Right cardiac atrium (tissue), 5 donors: ENCODE results near the gene PSMB7. TPM values are rescaled to one million over a fixed set of nuclear protein-coding genes. Genes with fewer than 3 reads are reported as not detected.
"Not testable (repeated sequence)": the region's sequence is repeated elsewhere in the genome, so short reads cannot be mapped to it uniquely, and the experiment has no call there.

ENCODE experiments used
- ATAC-seq, 2 donors: fragments of 200-7000 bp; cut with Tn5 transposase; one replicate each; pipeline versions ENCODE4 v1.8.0 to v1.9.1; 2020; ENCODE audit warnings: moderate library complexity in 2 of 2, mild to moderate bottlenecking in 1 of 2
- DNase-seq, 3 donors: peaks; one replicate each; pipeline ENCODE4 v3.0.0-alpha.2; 2020
- H3K27ac ChIP-seq: one replicate; pipeline ENCODE4 v1.5.1; 2013; ENCODE audit warnings: mild to moderate bottlenecking, low read length, control low read depth, moderate library complexity
- H3K27me3 ChIP-seq: one replicate; pipeline ENCODE4 v1.6.1; 2013; ENCODE audit not compliant: control insufficient read depth, insufficient read depth
- H3K4me1 ChIP-seq: one replicate; pipeline ENCODE4 v1.6.1; 2013; ENCODE audit warnings: low read length; ENCODE audit not compliant: control insufficient read depth, insufficient read depth
- H3K4me3 ChIP-seq: one replicate; pipeline ENCODE4 v1.5.1; 2013; ENCODE audit warnings: low read length, control low read depth
- H3K9me3 ChIP-seq: one replicate; pipeline ENCODE4 v1.6.1; 2013; ENCODE audit warnings: low read length; ENCODE audit not compliant: control insufficient read depth
- WGBS: extraction: QIAGEN DNeasy Blood & Tissue Kit; methylation state at CpG from one replicate; pipeline ENCODE4 v1.1.7; 2013; 5-methylcytosine and 5-hydroxymethylcytosine counted together
- intact Hi-C, 4 donors: fragments of 100-400 bp; cut with DNase I; formaldehyde crosslinking; loops; one replicate each; pipeline versions ENCODE4 v1.11.0 to v1.14.0; 2022 to 2023
- polyA plus RNA-seq: library from polyadenylated mRNA; stranded (reverse); fragments of 200-250 nt; gene quantifications from one replicate; pipeline ENCODE4 v1.2.3, GENCODE V29; 2013
- total RNA-seq, 4 donors: library from RNA; stranded (reverse); fragmentation: NEBNext Ultra II Directional; extraction: Animal tissue kit (Norgen Biotek cat#: 25700); gene quantifications; one replicate each; pipeline ENCODE4 v1.2.1, GENCODE V29; 2021
- donor health status: healthy with polysubstance abuse.
- donor health status: DM: no; HTN: yes; CAD: no.
- donor health status: DM: no; HTN: no; CAD: no.
- donor health status: DM: no; HTN: yes; CAD: no; lungs with severe emphysema.
- donor health status: DM: yes; HTN: yes; CAD: no.

Gene PSMB7
- total and polyA plus RNA-seq, 5 donors, result 130 to 203 (median 138) TPM

- Histone ChIP-seq H3K9me3 (no peaks in the 10 kb centered on the region), H3K4me1 (no peaks in the 10 kb centered on the region), H3K4me3 (no peak overlapping the region), H3K27ac (no peak overlapping the region), H3K27me3 (no peaks in the 10 kb centered on the region)
- WGBS, result 89% methylated on average over 7 of the region's 7 CpGs
- no peak for ATAC-seq
- intact Hi-C loops, result no loop called here
- no peak for DNase-seq
Observed at GRCh38 chr9:124426361-124426760, 11.1 kb upstream of the PSMB7 start.

GRCh38 chr9:124425733-124426132 is 10.5 kb upstream of the PSMB7 start:
- H3K4me1 ChIP-seq, H3K27me3 ChIP-seq, H3K27ac ChIP-seq, intact Hi-C loops, H3K9me3 ChIP-seq, H3K4me3 ChIP-seq, ATAC-seq, DNase-seq: not testable (repeated sequence)
- WGBS, result 90% methylated on average over 12 of the region's 12 CpGs

- Histone ChIP-seq H3K27me3 (no peaks in the 10 kb centered on the region), H3K27ac (no peak overlapping the region), H3K4me3 (no peak overlapping the region), H3K9me3 (no peaks in the 10 kb centered on the region), H3K4me1 (no peaks in the 10 kb centered on the region)
- intact Hi-C loops, result loop anchor here in 2 of 4 donors (5.0 kb wide), 2 partner anchors 54 to 114 kb away; no protein-coding TSS in a partner anchor
- ATAC-seq (no peak), DNase-seq (no peak)
- 38% methylated on average over 11 of the region's 11 CpGs for WGBS
Observed at GRCh38 chr9:124423591-124423990, 8.3 kb upstream of the PSMB7 start.

- no peaks in the 10 kb centered on the region for H3K9me3 ChIP-seq
- intact Hi-C loops, result loop anchor here in 2 of 4 donors (5.0 kb wide), 2 partner anchors 54 to 114 kb away; no protein-coding TSS in a partner anchor
- ATAC-seq (no peak), DNase-seq (no peak)
- H3K27me3 ChIP-seq, result no peaks in the 10 kb centered on the region
- 82% methylated on average over 5 of the region's 5 CpGs for WGBS
- no peaks in the 10 kb centered on the region for H3K4me1 ChIP-seq
- H3K4me3 ChIP-seq, result no peak overlapping the region
- no peak overlapping the region for H3K27ac ChIP-seq
Observed at GRCh38 chr9:124423155-124423554, 7.9 kb upstream of the PSMB7 start.

- Histone ChIP-seq H3K4me1 (no peaks in the 10 kb centered on the region), H3K27me3 (no peaks in the 10 kb centered on the region), H3K4me3 (no peak overlapping the region), H3K27ac (no peak overlapping the region), H3K9me3 (no peaks in the 10 kb centered on the region)
- DNase-seq, result no peak
- no peak for ATAC-seq
- intact Hi-C loops, result loop anchor here in 2 of 4 donors (5.0 kb wide), 2 partner anchors 56 to 116 kb away; no protein-coding TSS in a partner anchor
- 71% methylated on average over 7 of the region's 7 CpGs for WGBS
Observed at GRCh38 chr9:124420991-124421543, 5.8 kb upstream of the PSMB7 start.

GRCh38 chr9:124419832-124420489 is 4.7 kb upstream of the PSMB7 start:
- no peaks in the 10 kb centered on the region for H3K27me3 ChIP-seq
- intact Hi-C loops, result loop anchor here (5.0 kb wide), 2 partner anchors 57 to 117 kb away; no protein-coding TSS in a partner anchor
- WGBS, result 67% methylated on average over 6 of the region's 6 CpGs
- H3K9me3 ChIP-seq, result no peaks in the 10 kb centered on the region
- no peaks in the 10 kb centered on the region for H3K4me1 ChIP-seq
- no peak overlapping the region for H3K27ac ChIP-seq
- no peak overlapping the region for H3K4me3 ChIP-seq
- DNase-seq, result no peak
- no peak for ATAC-seq

GRCh38 chr9:124415852-124416484 is 726 bp upstream of the PSMB7 start:
- DNase-seq (no peak), ATAC-seq (no peak)
- peaks cover 2% of the 10 kb centered on the region for H3K4me1 ChIP-seq
- intact Hi-C loops, result loop anchor here in 2 of 4 donors (5.0 kb wide), 1 partner anchor 121 kb away; no protein-coding TSS in a partner anchor
- no peak overlapping the region for H3K27ac ChIP-seq
- 76% methylated on average over 17 of the region's 17 CpGs for WGBS
- peak overlapping the region; percentile 90 for H3K4me3 ChIP-seq
- no peaks in the 10 kb centered on the region for H3K27me3 ChIP-seq
- no peaks in the 10 kb centered on the region for H3K9me3 ChIP-seq

- WGBS, result 15% methylated on average over 13 of the region's 13 CpGs
- DNase-seq, result no peak
- ATAC-seq, result peak in 1 of 2 donors; percentile 18
- no peaks in the 10 kb centered on the region for H3K9me3 ChIP-seq
- no peak overlapping the region for H3K27ac ChIP-seq
- peak overlapping the region; percentile 90 for H3K4me3 ChIP-seq
- peaks cover 2% of the 10 kb centered on the region for H3K4me1 ChIP-seq
- H3K27me3 ChIP-seq, result no peaks in the 10 kb centered on the region
- intact Hi-C loops, result loop anchor here in 2 of 4 donors (5.0 kb wide), 1 partner anchor 123 kb away; no protein-coding TSS in a partner anchor
Observed at GRCh38 chr9:124414612-124415011, 630 bp downstream of the PSMB7 start.

- peaks cover 4% of the 10 kb centered on the region for H3K4me1 ChIP-seq
- no peaks in the 10 kb centered on the region for H3K9me3 ChIP-seq
- intact Hi-C loops, result no loop called here
- no peak overlapping the region for H3K27ac ChIP-seq
- H3K4me3 ChIP-seq, result no peak overlapping the region
- 86% methylated on average over 3 of the region's 3 CpGs for WGBS
- H3K27me3 ChIP-seq, result no peaks in the 10 kb centered on the region
- no peak for ATAC-seq
- no peak for DNase-seq
Observed at GRCh38 chr9:124412228-124412575, 3.0 kb downstream of the PSMB7 start.

GRCh38 chr9:124411514-124412227 is 3.6 kb downstream of the PSMB7 start:
- Histone ChIP-seq H3K9me3 (no peaks in the 10 kb centered on the region), H3K27ac (no peak overlapping the region), H3K27me3 (no peaks in the 10 kb centered on the region), H3K4me1 (peaks cover 4% of the 10 kb centered on the region), H3K4me3 (no peak overlapping the region)
- DNase-seq (no peak), ATAC-seq (no peak)
- intact Hi-C loops, result no loop called here
- WGBS, result 73% methylated on average over 5 of the region's 5 CpGs
